HEK293 (cell line): ENCODE results near the gene NKD2.

Experiments
- CTCF ChIA-PET: fragments of 350-600 bp; formaldehyde crosslinking; extraction: SDS; loops from one replicate; lab custom pipeline; 2021; ENCODE audit warnings: antibody characterized with exemption; lab: Yijun Ruan, JAX
- POLR2A ChIA-PET: fragments of 300-600 bp; formaldehyde crosslinking; extraction: SDS; loops from one replicate; lab custom pipeline; 2020; ENCODE audit warnings: antibody characterized with exemption, inconsistent platforms; lab: Yijun Ruan, JAX
- H3K27ac ChIP-seq: fragments of 200-500 bp; sonication (Bioruptor generic); 2 replicates; pipeline ENCODE4 v1.5.1; 2014; ENCODE audit warnings: low read depth, low read length, control low read depth, inconsistent platforms; ENCODE audit errors: extremely low read depth
- H3K36me3 ChIP-seq, 2 experiments: fragments of 200-500 bp in 1 of 2; sonication (Bioruptor generic) in 1 of 2; 1 replicate in 1 of 2; 2 replicates in 1 of 2; pipeline ENCODE4 v1.5.1; 2014 to 2017; ENCODE audit warnings: inconsistent platforms in 2 of 2, low read length in 2 of 2; ENCODE audit not compliant: control insufficient read depth in 2 of 2, insufficient read depth in 1 of 2
- H3K4me1 ChIP-seq: fragments of 200-500 bp; sonication (Bioruptor generic); 2 replicates; pipeline ENCODE4 v1.5.1; 2014; ENCODE audit warnings: mild to moderate bottlenecking, low read length, inconsistent platforms; ENCODE audit not compliant: control insufficient read depth, insufficient read depth
- H3K4me3 ChIP-seq: 2 replicates; pipeline ENCODE4 v1.5.1; 2011; ENCODE audit warnings: low read depth, mild to moderate bottlenecking, control low read depth, low read length, moderate library complexity
- H3K9me3 ChIP-seq: fragments of 200-500 bp; sonication (Bioruptor generic); 2 replicates; pipeline ENCODE4 v1.5.1; 2014; ENCODE audit warnings: low read depth, low read length, inconsistent platforms; ENCODE audit not compliant: control insufficient read depth, insufficient read depth
- EGR2 ChIP-seq: fragments of 450-650 bp; formaldehyde crosslinking; IDR thresholded peaks from 2 replicates; pipeline ENCODE4 v1.5.1; 2016; ENCODE audit warnings: low read depth, missing biosample characterization, missing genetic modification characterization
- GFI1B ChIP-seq: fragments of 450-650 bp; formaldehyde crosslinking; IDR thresholded peaks from 2 replicates; pipeline ENCODE4 v1.5.1; 2016; ENCODE audit warnings: missing biosample characterization, missing genetic modification characterization
- HOXC10 ChIP-seq: sonication (generic); formaldehyde crosslinking; IDR thresholded peaks from 2 replicates; pipeline ENCODE4 v1.8.1; 2023; ENCODE audit warnings: mild to moderate bottlenecking, missing genetic modification reagents
- HOXD13 ChIP-seq: sonication (generic); formaldehyde crosslinking; IDR thresholded peaks from 2 replicates; pipeline ENCODE4 v1.8.0; 2022; ENCODE audit warnings: missing genetic modification reagents, borderline replicate concordance
- INSM2 ChIP-seq: fragments of 450-650 bp; formaldehyde crosslinking; IDR thresholded peaks from 2 replicates; pipeline ENCODE4 v1.5.1; 2016; ENCODE audit warnings: missing biosample characterization, missing genetic modification characterization
- KLF7 ChIP-seq: fragments of 450-650 bp; formaldehyde crosslinking; IDR thresholded peaks from 2 replicates; pipeline ENCODE4 v1.5.1; 2016; ENCODE audit warnings: missing biosample characterization, missing genetic modification characterization, borderline replicate concordance
- MYNN ChIP-seq: fragments of 450-650 bp; formaldehyde crosslinking; IDR thresholded peaks from 2 replicates; pipeline ENCODE4 v1.5.1; 2016; ENCODE audit warnings: missing biosample characterization, missing genetic modification characterization, borderline replicate concordance
- SCRT2 ChIP-seq: fragments of 450-650 bp; formaldehyde crosslinking; IDR thresholded peaks from 2 replicates; pipeline ENCODE4 v1.5.1; 2016; ENCODE audit warnings: missing biosample characterization, missing genetic modification characterization
- SP3 ChIP-seq: fragments of 450-650 bp; formaldehyde crosslinking; IDR thresholded peaks from 2 replicates; pipeline ENCODE4 v1.5.1; 2016; ENCODE audit warnings: missing biosample characterization, missing genetic modification characterization
- ZBTB11 ChIP-seq: fragments of 450-650 bp; formaldehyde crosslinking; conservative IDR thresholded peaks from 2 replicates; pipeline ENCODE4 v1.5.1; 2016; ENCODE audit warnings: low read depth, missing biosample characterization, missing genetic modification characterization
- ZBTB20 ChIP-seq: fragments of 450-650 bp; formaldehyde crosslinking; IDR thresholded peaks from 2 replicates; pipeline ENCODE4 v1.5.1; 2016; ENCODE audit warnings: missing biosample characterization, missing genetic modification characterization
- ZBTB26 ChIP-seq: fragments of 450-650 bp; formaldehyde crosslinking; optimal IDR thresholded peaks from 2 replicates; pipeline ENCODE3; 2016; ENCODE audit warnings: missing biosample characterization, mild to moderate bottlenecking, missing genetic modification characterization
- ZFP37 ChIP-seq: fragments of 450-650 bp; formaldehyde crosslinking; IDR thresholded peaks from 2 replicates; pipeline ENCODE4 v1.5.1; 2016; ENCODE audit warnings: missing biosample characterization, missing genetic modification characterization
- ZIC2 ChIP-seq: fragments of 450-650 bp; formaldehyde crosslinking; IDR thresholded peaks from 2 replicates; pipeline ENCODE4 v1.5.1; 2016; ENCODE audit warnings: missing biosample characterization, missing genetic modification characterization
- ZNF169 ChIP-seq: fragments of 450-650 bp; formaldehyde crosslinking; IDR thresholded peaks from 2 replicates; pipeline ENCODE4 v1.5.1; 2016; ENCODE audit warnings: missing biosample characterization, missing genetic modification characterization
- ZNF2 ChIP-seq: fragments of 450-650 bp; formaldehyde crosslinking; IDR thresholded peaks from 2 replicates; pipeline ENCODE4 v1.5.1; 2016; ENCODE audit warnings: missing biosample characterization, missing genetic modification characterization
- ZNF221 ChIP-seq: fragments of 450-650 bp; formaldehyde crosslinking; IDR thresholded peaks from 2 replicates; pipeline ENCODE4 v1.5.1; 2017; ENCODE audit warnings: missing biosample characterization, missing genetic modification characterization, borderline replicate concordance
- ZNF223 ChIP-seq: fragments of 450-650 bp; formaldehyde crosslinking; IDR thresholded peaks from 2 replicates; pipeline ENCODE4 v1.5.1; 2016; ENCODE audit warnings: missing biosample characterization, missing genetic modification characterization
- ZNF26 ChIP-seq: fragments of 450-650 bp; formaldehyde crosslinking; IDR thresholded peaks from 2 replicates; pipeline ENCODE4 v1.5.1; 2016; ENCODE audit warnings: missing biosample characterization, missing genetic modification characterization
- ZNF292 ChIP-seq: fragments of 450-650 bp; formaldehyde crosslinking; IDR thresholded peaks from 2 replicates; pipeline ENCODE4 v1.5.1; 2016; ENCODE audit warnings: low read depth, missing biosample characterization, missing genetic modification characterization, borderline replicate concordance
- ZNF324 ChIP-seq: fragments of 450-650 bp; formaldehyde crosslinking; IDR thresholded peaks from 2 replicates; pipeline ENCODE4 v1.5.1; 2016; ENCODE audit warnings: missing biosample characterization, missing genetic modification characterization
- ZNF433 ChIP-seq: fragments of 450-650 bp; formaldehyde crosslinking; IDR thresholded peaks from 2 replicates; pipeline ENCODE4 v1.5.1; 2016; ENCODE audit warnings: missing biosample characterization, missing genetic modification characterization, low read depth
- ZNF530 ChIP-seq: fragments of 450-650 bp; formaldehyde crosslinking; IDR thresholded peaks from 2 replicates; pipeline ENCODE4 v1.5.1; 2016; ENCODE audit warnings: low read depth, missing biosample characterization, missing genetic modification characterization
- ZNF610 ChIP-seq: fragments of 450-650 bp; formaldehyde crosslinking; IDR thresholded peaks from 2 replicates; pipeline ENCODE4 v1.5.1; 2016; ENCODE audit warnings: missing biosample characterization, missing genetic modification characterization, borderline replicate concordance
- ZNF707 ChIP-seq: fragments of 450-650 bp; formaldehyde crosslinking; IDR thresholded peaks from 2 replicates; pipeline ENCODE4 v1.5.1; 2016; ENCODE audit warnings: missing biosample characterization, missing genetic modification characterization
- ZNF747 ChIP-seq: fragments of 450-650 bp; formaldehyde crosslinking; IDR thresholded peaks from 2 replicates; pipeline ENCODE4 v1.5.1; 2016; ENCODE audit warnings: missing biosample characterization, missing genetic modification characterization
- ZNF76 ChIP-seq: fragments of 450-650 bp; formaldehyde crosslinking; IDR thresholded peaks from 2 replicates; pipeline ENCODE4; 2016; ENCODE audit warnings: low read depth, missing biosample characterization, missing genetic modification characterization, borderline replicate concordance
- ZNF791 ChIP-seq: fragments of 450-650 bp; formaldehyde crosslinking; IDR thresholded peaks from 2 replicates; pipeline ENCODE4 v1.5.1; 2016; ENCODE audit warnings: missing biosample characterization, missing genetic modification characterization
- ZXDB ChIP-seq: fragments of 450-650 bp; formaldehyde crosslinking; IDR thresholded peaks from 2 replicates; pipeline ENCODE4 v1.5.1; 2016; ENCODE audit warnings: missing biosample characterization, missing genetic modification characterization

Gene NKD2

GRCh38 chr5:1040571-1040970, 32.0 kb downstream of the NKD2 start:
- no peaks in the 10 kb centered on the region for H3K9me3 ChIP-seq
- no peaks in the 10 kb centered on the region for H3K4me1 ChIP-seq
- TF ChIP-seq ZNF223 (tag by site-specific recombination) (no peak), EGR2 (no peak), ZXDB (tag by site-specific recombination) (no peak), INSM2 (tag by site-specific recombination) (no peak), ZNF76 (tag by site-specific recombination) (no peak), ZNF324 (tag by site-specific recombination) (no peak), ZNF610 (tag by site-specific recombination) (no peak), SCRT2 (tag by site-specific recombination) (no peak), GFI1B (tag by site-specific recombination) (no peak), HOXC10 (CRISPR knock-in tag) (no peak), ZFP37 (tag by site-specific recombination) (no peak), KLF7 (tag by site-specific recombination) (no peak), ZNF530 (tag by site-specific recombination) (no peak), ZNF707 (no peak), MYNN (tag by site-specific recombination) (no peak), ZIC2 (no peak)
- H3K36me3 ChIP-seq, result peaks cover 0 to 9% of the 10 kb centered on the region in 2 experiments; a peak in 1 of 3 replicates
- H3K4me3 ChIP-seq, result no peak overlapping the region
- CTCF ChIA-PET, result no interaction called here
- POLR2A ChIA-PET, result no interaction called here
- H3K27ac ChIP-seq, result no peak overlapping the region

- Histone ChIP-seq H3K4me3 (no peak overlapping the region), H3K9me3 (no peaks in the 10 kb centered on the region), H3K36me3 (peaks cover 0 to 9% of the 10 kb centered on the region in 2 experiments; a peak in 1 of 3 replicates), H3K27ac (no peak overlapping the region), H3K4me1 (no peaks in the 10 kb centered on the region)
- CTCF ChIA-PET, result no interaction called here
- POLR2A ChIA-PET, result no interaction called here
- TF ChIP-seq ZNF221 (tag by site-specific recombination) (no peak), ZNF292 (no peak), ZNF169 (tag by site-specific recombination) (no peak), HOXD13 (CRISPR knock-in tag) (no peak), ZNF747 (tag by site-specific recombination) (peak; percentile 8; the same call in 1 of the 2 replicates), ZNF791 (tag by site-specific recombination) (no peak), SP3 (tag by site-specific recombination) (no peak), ZBTB11 (no peak), ZNF433 (tag by site-specific recombination) (no peak), ZBTB20 (tag by site-specific recombination) (no peak), ZBTB26 (tag by site-specific recombination) (no peak), ZNF26 (tag by site-specific recombination) (0 out of 2 replicates have a peak, but pooled peaks have one; percentile 29), ZNF2 (no peak)
Observed at GRCh38 chr5:1041225-1042143, 32.9 kb downstream of the NKD2 start.
